IPS-NIHi7 (cell line): ENCODE measurements around the gene STXBP3.

Source experiments
- DNase-seq: peaks from one replicate; pipeline ENCODE4 v3.0.0; 2012; ENCODE audit warnings: mixed read lengths; ENCODE audit errors: extremely low spot score

STXBP3 gene

GRCh38 chr1:108799001-108799400 lies 52.5 kb downstream of the STXBP3 start:
- no peak for DNase-seq

GRCh38 chr1:108801101-108801500 lies 54.6 kb downstream of the STXBP3 start:
- no peak for DNase-seq

- DNase-seq = no peak
These were observed 57.1 kb downstream of the STXBP3 start for GRCh38 chr1:108803548-108803947.

- DNase-seq = no peak
These were observed 62.0 kb downstream of the STXBP3 start for GRCh38 chr1:108808438-108808837.

GRCh38 chr1:108811611-108812010 lies 65.1 kb downstream of the STXBP3 start:
- no peak for DNase-seq

DNA sequence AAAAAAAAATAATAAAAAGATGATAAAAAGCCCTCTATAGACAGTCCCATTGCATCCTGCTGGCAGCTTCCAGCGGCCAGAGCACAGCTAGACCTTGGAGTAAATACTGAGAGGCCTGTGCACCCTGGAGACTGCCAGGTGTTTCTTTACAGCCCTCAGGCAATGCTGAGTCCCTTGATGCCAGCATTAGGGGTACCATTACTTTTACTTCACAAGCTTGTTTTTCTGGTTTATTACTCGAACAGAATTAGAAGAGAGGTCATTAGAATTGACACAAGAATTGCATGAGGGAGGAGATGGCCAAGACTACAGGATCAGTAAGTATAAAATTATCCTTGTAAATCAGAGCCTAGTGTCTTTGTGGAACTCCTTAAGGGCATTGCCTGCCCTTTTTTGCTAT lies 66.9 kb downstream of the STXBP3 start:
- DNase-seq = no peak

DNA sequence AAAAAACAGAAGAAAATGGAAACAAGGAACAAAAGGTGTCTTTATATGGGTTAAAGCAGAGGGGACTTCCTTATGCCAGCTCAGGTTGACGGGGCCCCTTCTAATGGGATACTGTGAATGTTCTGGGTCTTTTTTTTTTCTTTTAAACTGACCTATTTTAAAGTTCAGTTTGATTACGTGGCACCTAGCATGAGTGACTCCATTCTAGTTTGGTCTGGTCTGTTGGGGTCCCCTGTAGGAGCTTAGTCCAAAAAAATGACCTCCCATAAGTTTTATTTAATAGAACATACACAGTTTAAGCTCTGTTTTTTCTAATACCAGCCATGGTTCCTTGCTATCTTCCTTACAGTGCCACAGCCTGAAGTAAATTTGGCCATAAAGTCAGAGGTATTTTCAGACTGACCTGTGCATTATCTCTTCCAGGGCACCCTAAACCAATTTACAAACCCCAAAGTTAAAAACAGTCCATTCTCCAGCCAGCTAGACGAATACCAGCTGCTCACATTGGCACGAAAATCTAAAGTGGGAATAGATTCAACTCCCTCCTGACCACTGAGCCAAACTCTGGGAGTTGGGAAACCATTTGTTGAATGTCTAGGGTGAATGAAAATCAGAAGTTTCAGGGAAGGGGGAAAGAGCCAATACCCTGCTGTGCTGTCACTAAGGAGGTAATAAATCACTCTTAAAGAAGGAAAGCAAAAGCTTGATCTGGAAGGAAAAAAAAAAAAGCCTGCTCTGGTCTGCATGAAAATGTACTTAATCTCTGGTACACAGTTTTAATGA lies 68.1 kb downstream of the STXBP3 start:
- DNase-seq = no peak

DNA sequence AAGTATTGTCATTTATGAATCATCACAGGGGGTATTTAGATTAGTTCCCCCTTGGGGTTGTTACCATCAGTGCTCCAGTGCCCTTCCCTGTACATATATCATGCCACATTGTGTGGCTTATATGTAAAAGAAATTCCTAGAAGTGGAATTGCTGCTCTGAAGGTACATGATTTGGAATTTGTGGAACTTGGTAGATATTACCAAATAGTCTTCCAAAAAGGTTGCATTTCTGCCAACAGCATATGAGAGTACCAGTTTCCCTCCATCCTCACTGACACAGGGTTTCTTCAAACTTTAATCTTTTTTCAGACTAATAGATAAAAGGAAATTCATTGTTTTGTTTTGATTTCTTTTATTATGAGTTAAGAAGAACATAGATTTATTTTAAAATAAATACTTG lies 69.1 kb downstream of the STXBP3 start:
- no peak for DNase-seq

DNA sequence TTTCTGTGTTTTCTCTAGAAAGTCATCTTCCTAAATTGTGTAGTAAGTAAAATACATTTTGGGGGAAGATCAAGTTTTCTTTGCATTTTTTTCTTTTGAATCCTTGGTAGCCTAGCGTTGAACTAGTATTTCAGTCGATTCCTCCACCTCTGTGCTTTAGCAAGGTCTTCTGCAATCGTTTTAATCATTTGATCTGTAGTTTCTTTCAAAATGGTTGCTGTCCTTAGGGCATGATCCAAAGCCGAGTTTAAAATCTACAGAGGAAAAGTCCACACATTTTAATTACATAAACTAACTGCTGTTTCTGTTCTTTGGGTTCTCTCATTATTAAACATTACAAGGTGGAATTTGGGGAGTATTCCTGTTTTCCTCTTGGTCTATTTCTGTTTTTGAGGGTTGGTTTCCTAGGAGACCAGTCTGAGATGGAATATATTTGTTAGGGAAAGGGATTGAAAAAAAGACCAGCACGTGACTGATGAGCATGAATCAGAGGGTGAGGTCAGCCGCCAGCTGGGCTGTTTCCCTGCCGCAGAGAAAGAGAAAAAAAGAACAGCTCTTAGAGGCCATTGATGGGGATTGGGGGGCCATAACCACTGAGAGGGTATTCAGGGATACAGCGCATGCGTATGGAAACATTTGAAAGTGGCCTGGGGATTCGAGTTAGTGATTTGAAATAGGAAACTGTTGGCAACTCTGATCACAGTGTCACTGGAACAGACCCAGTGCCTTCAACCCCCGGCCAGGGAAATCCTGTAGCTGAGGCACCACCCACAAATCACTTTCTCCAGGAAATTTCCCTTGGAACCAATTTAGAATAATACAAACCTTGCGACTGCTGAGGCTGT lies 69.8 kb downstream of the STXBP3 start:
- DNase-seq = peak; percentile 62

DNA sequence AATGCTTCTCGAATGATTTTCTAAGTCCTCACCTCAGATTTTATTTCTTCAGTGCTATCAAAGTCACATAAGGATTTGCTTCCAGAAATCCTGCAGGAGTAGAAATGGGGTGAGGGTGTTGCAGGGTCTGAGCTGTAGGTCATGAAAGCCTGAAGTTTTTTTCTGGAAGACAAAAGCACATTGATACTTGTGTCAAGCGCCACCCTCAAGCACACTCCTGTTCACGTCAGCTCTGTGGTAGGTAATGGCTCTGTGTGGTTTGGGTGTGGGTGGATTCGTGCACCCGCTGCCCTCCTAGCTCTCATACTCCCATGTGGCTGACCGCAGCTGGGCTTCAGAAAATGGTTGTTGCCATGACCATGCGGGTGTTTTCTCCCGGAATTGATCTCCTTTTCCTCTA lies 70.5 kb downstream of the STXBP3 start:
- DNase-seq = no peak

DNA sequence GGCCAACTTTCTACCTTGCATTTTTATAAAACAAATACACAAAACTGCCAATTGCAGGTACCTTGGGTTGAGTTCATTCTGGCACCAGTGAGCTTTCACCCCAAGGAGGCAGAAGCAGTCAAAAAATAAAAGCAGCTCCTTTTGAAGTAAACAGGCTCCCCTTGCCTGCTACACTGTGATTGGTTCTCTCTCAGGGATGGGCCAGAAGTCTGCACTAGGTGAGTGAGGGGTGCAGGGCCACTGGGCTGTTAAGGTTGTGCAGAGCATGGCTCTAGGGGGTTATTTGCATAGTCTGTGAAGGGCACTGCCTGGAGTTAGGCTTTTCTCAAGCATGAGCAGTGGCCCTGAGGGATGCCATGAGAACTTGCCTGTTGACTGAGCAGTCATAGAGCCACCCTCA lies 71.3 kb downstream of the STXBP3 start:
- no peak for DNase-seq

GRCh38 chr1:108819878-108820277 lies 73.4 kb downstream of the STXBP3 start:
- DNase-seq = no peak

GRCh38 chr1:108823632-108824031 lies 77.2 kb downstream of the STXBP3 start:
- no peak for DNase-seq

DNA sequence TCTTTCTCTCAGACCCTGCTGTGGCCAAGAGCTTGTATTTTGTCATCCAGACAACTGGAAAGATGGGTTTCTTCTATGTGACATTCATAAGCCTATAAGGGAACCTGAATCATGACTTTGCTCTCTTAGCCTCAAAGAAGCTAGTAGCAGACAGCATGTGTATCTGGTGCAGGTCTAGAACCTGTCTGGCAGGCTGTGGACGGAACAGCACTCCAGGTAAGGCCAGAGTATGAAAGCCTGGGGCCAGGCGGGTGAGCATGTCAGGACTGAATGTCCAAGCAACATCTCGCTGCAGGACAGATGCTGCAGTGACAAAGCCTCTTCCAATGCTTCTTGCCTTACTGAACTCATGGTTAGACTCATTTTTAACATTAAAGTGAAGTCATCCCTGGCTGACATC lies 77.6 kb downstream of the STXBP3 start:
- no peak for DNase-seq

- DNase-seq = no peak
These were observed 79.7 kb downstream of the STXBP3 start for GRCh38 chr1:108826081-108826635.

DNA sequence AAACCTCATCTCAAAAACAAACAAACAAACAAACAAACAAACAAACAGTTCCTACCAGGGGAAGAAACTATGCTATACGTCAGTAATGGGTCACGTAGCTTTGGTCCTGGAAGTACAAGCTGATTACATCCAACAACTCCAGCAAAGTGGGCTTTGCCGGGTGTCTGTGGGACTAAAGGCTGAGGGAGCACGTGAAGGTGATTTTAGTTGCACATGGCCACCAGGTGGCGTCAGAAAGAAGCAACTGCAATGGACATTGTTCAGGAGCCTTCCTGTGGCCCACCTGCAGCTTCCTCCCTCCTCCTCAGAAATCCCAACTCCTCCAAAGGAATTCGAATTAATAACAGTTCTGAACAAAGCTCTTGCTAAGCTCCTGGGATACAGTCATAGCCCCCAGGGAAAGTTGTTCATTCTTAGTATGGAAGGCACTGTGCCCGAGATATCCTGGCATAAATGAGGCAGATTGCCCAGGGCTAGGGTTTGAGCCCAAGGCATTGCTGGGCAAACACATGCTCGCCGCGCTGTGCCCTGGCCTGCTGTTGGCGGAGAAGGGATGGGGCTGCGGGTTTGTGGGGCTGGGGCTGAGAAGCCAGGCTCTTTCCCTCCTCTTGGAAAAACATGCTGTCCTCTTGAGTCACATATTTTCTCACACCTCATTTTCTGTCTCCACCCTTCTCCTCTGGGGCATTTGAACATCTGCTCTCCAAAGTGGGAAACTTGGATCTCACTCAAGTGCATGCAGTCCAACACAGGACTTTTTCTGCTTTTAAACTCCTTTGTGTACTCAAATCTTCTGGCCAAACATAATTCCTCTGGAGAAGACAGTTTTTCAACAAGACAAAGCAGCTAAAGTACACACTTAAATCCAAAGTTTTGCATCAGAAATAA lies 81.8 kb downstream of the STXBP3 start:
- peak; percentile 93 for DNase-seq

DNA sequence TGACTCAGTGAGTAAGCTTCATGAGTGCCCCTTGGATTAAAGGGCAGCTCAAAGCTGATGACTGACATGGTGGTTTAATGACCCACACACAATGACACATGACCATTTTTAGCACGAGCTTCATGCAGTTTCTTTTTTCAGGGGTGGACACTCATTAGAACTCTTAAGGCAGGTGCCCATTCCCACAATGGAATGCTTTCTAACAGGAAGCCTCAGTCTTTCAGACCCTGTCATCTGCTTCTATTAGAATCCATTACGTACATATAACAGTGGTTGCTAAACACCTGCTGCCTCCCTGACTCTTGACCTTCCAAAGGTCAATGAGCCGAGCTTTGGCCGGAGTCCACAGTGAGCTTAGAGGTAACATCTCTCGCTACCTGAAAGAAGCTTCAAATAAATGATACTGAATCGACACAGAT lies 83.0 kb downstream of the STXBP3 start:
- no peak for DNase-seq

DNA sequence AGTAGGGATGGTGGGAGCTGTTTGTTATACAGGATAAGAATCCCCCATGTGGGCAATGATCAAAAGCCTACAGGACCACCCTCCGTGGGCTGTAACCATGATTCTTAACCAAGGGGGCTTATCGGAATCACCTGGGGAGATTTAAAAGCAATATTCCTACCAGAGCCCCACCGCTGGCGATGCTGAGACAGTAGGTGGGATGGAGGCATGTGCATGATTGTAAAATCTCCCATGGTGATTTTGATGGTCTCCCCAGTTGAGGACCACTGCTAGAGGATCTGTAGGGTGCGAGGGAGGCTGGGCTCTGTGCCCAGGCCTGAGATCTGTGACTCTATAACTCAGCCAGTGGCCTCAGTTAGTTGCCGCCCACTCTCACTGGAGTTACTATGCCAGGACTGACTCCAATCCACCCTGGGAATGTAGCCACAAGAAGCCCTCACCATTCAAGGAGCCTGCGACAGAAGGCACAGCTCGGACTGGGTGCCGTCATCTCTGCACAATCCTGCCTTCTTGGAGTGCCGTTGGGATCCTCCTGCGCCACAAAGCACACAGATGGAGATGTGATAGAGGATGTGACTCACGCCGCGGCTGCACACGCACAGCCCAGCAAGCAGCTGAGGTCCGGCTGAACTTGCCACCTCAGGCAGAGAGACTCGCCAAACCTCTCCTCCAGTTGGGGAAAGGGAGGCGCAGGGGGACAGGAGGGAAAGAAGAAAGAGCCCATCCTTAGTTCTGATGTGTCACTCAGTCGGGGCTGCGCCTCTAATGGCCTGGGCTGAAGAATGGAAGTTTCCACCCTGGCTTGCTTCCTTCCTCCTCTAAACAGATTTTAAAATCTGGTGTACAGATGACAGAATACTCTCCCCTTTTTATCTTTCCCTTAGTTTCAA lies 83.9 kb downstream of the STXBP3 start:
- DNase-seq = no peak

DNA sequence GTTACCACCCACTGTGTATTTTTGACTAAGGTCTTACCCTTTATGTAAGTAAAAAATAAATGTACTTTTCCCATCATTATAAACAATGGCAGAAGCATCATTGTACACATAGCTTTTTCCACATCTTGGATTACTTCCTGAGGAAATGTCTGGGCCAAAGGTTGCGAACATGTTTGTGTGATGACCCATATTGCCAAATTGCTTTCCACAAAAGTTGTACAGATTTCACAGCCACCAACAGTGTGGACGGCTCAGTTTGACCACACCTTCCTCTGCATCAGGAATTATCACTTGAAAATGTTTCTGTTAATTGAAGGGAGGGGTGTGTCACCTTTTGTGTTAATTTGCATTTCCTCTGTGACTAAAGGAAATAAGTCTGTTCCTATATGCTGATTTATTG lies 84.8 kb downstream of the STXBP3 start:
- DNase-seq = no peak

GRCh38 chr1:108832929-108833328 lies 86.5 kb downstream of the STXBP3 start:
- DNase-seq = no peak

GRCh38 chr1:108841703-108842102 lies 95.2 kb downstream of the STXBP3 start:
- no peak for DNase-seq
